Gastroesophageal sphincter (tissue), 4 donors: Measurements from ENCODE around the gene SAMD4B. TPM values are rescaled to one million over a fixed set of nuclear protein-coding genes. Genes with fewer than 3 reads are reported as not detected.

ENCODE experiments used
- ATAC-seq: fragments of 150-250 bp; one replicate; pipeline ENCODE4 v1.9.1; 2016; ENCODE audit warnings: mild to moderate bottlenecking, moderate library complexity
- H3K27ac ChIP-seq, 4 donors: fragments of 200-600 bp; sonication (generic) in 3 of 4; 1 replicate in 3 of 4; 2 replicates in 1 of 4; pipeline ENCODE4 v1.5.1; 2016 to 2019
- H3K27me3 ChIP-seq: fragments of 200-600 bp; sonication (generic); one replicate; pipeline ENCODE4 v1.5.1; 2019
- H3K36me3 ChIP-seq, 2 donors: fragments of 200-600 bp; sonication (generic); one replicate each; pipeline ENCODE4 v1.5.1; 2019; ENCODE audit warnings: control low read depth in 1 of 2
- H3K4me1 ChIP-seq, 3 donors: fragments of 200-600 bp; sonication (generic); 1 replicate in 2 of 3; 2 replicates in 1 of 3; pipeline ENCODE4 v1.5.1; 2016 to 2019; ENCODE audit warnings: control low read depth in 2 of 3
- H3K4me3 ChIP-seq, 2 donors: fragments of 200-600 bp; sonication (generic); one replicate each; pipeline ENCODE4 v1.5.1; 2019; ENCODE audit warnings: mild to moderate bottlenecking in 1 of 2, moderate library complexity in 1 of 2
- H3K9me3 ChIP-seq, 3 donors: fragments of 200-600 bp; sonication (generic); one replicate each; pipeline ENCODE4 v1.5.1; 2017 to 2019; ENCODE audit warnings: control low read depth in 2 of 3
- EP300 ChIP-seq: sonication (generic); formaldehyde crosslinking; IDR thresholded peaks from one replicate; pipeline ENCODE4 v1.6.1; 2017; ENCODE audit warnings: antibody characterized with exemption, mild to moderate bottlenecking
- POLR2A ChIP-seq, 2 donors: fragments of 450-650 bp; IDR thresholded peaks; one replicate each; pipeline ENCODE4 v1.6.1; 2017; ENCODE audit warnings: antibody characterized with exemption in 2 of 2, mild to moderate bottlenecking in 2 of 2, moderate library complexity in 1 of 2
- POLR2AphosphoS5 ChIP-seq: sonication (generic); formaldehyde crosslinking; IDR thresholded peaks from one replicate; pipeline ENCODE4 v1.6.1; 2017; ENCODE audit warnings: antibody characterized with exemption
- WGBS, 2 donors: methylation state at CpG; one replicate each; pipeline ENCODE4 v1.1.5; 2018; ENCODE audit warnings: low coverage in 1 of 2; 5-methylcytosine and 5-hydroxymethylcytosine counted together
- total RNA-seq, 4 donors: library from RNA; depleted of rRNA; stranded (reverse); fragments of >200 nt; gene quantifications; one replicate each; pipeline ENCODE4 v1.1.0, GENCODE V29; 2016
- TF ChIP-seq, protein P1 (sequence below), 4 experiments: fragments of 200-600 bp in 2 of 4; fragments of 450-650 bp in 2 of 4; sonication (generic) in 1 of 4; IDR thresholded peaks; one replicate each; pipeline ENCODE4 v1.5.1; 2017 to 2019; ENCODE audit warnings: antibody characterized with exemption in 4 of 4, mild to moderate bottlenecking in 2 of 4, moderate library complexity in 2 of 4

Gene SAMD4B
- total RNA-seq, 4 donors from 2014 or later: 68.2 to 121 (median 92.8) TPM

DNA sequence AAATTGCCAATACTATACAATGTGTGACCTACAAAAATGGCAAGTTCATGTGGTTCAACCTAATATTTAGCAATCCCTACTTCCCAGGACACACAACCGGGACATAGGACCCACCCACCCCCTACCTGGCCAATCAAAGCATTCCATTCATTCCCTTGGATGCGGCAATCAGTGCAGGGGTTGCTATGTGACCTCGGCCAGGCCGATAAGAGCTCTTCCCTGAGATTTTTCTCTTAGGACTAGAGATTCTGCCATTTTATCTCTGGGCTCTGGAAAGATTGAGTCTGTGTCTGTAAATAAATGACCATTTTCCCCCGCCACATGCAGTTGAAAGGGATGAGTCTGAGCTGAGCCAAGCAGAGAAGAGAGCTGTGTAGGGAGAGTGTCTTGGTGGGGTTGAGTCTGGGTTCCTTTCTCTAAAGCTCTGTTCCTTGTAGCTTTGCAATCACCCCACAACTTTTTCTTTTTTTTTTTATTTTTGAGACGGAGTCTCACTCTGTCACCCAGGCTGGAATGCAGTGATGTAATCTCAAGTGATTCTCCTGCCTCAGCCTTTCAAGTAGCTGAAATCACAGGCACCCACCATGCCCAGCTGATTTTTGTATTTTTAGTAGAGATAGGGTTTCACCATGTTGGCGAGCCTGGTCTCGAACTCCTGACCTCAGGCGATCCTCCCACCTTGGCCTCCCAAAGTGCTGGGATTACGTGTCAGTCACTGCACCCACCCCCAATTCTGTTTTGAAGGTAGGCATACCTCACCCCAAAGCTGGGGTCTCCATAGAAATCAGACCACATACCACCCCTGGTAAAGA, 38.6 kb upstream of the SAMD4B start:
- 37 to 40% methylated on average over 6 to 10 of the region's 10 CpGs for WGBS, 2 donors
- no peak for ATAC-seq
- Histone ChIP-seq H3K36me3 (no peaks in the 10 kb centered on the region), H3K4me1 (peaks cover 0 to 16% (median 7%) of the 10 kb centered on the region in 3 donors), H3K4me3 (no peak overlapping the region), H3K27ac (no peak overlapping the region), H3K27me3 (peaks cover 65% of the 10 kb centered on the region), H3K9me3 (no peaks in the 10 kb centered on the region)
- TF ChIP-seq POLR2A (IDR thresholded peaks at IDR 0.05) (no peak), EP300 (no peak), POLR2AphosphoS5 (no peak)
- TF ChIP-seq, protein P1, sequence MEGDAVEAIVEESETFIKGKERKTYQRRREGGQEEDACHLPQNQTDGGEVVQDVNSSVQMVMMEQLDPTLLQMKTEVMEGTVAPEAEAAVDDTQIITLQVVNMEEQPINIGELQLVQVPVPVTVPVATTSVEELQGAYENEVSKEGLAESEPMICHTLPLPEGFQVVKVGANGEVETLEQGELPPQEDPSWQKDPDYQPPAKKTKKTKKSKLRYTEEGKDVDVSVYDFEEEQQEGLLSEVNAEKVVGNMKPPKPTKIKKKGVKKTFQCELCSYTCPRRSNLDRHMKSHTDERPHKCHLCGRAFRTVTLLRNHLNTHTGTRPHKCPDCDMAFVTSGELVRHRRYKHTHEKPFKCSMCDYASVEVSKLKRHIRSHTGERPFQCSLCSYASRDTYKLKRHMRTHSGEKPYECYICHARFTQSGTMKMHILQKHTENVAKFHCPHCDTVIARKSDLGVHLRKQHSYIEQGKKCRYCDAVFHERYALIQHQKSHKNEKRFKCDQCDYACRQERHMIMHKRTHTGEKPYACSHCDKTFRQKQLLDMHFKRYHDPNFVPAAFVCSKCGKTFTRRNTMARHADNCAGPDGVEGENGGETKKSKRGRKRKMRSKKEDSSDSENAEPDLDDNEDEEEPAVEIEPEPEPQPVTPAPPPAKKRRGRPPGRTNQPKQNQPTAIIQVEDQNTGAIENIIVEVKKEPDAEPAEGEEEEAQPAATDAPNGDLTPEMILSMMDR (IDR thresholded peaks at IDR 0.05): no peak

DNA sequence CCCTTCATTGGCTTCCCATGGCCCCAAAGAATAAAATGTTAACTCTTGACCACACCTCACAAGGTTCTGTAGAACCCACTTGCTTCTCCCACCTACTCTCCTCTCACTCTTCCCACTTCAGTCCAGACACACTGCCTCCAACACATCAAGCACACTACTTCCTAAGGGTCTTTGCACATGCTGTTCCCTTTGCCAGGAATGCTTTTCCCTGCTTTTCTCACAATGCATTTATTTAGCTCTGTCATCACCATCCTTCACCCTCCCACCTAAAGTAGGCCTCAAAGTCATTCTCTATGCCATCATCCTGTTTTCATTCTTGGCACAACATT, 38.1 kb upstream of the SAMD4B start:
- Histone ChIP-seq H3K4me1 (peaks cover 0 to 16% (median 7%) of the 10 kb centered on the region in 3 donors), H3K27ac (no peak overlapping the region), H3K36me3 (no peaks in the 10 kb centered on the region), H3K4me3 (no peak overlapping the region), H3K9me3 (no peaks in the 10 kb centered on the region), H3K27me3 (peaks cover 67% of the 10 kb centered on the region)
- TF ChIP-seq, protein P1 (IDR thresholded peaks at IDR 0.05): no peak
- no peak for TF ChIP-seq POLR2AphosphoS5
- no peak for TF ChIP-seq POLR2A (IDR thresholded peaks at IDR 0.05)
- TF ChIP-seq EP300: no peak
- ATAC-seq: no peak

DNA sequence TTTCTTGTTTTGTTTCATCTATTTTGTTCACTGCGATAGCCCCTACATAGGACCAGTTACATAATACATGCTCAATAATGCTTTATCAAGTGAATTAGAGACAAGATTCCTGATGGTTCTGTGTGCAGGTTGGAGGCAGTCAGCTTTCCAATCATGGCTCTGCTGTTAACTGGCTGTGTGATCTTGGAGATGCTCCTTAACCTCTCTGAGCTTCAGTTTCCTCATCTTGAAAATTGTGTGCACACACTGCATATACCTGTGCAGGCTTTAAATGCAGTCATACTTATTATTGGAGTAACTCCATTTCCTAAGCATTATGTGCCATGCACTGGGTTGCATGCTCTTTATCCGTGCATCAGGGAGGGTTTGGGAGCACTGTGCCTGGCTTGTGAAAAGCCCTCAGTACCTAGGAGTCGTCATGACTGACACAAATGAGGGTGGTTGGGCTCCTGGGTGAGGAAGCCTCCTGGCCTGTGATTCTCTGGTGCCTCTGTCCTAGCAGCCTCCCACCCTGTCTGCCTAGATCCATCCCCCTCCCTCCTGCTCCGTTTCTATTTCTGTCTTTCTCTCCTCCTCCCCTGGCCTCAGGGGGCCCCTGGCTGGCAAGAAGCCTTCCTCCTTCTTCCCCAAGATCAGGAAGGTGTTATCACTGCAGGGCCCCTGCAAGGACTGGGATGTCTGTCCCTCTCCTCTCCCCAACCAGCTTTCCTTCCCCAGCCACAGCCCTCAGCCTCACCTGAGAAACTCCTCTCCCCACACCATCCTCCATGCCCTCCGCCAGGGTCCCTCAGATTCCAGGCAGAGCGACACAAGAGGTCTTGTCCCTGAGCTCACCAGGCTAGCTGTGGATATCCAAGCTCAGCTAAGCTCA, 37.3 kb upstream of the SAMD4B start:
- 14 to 56% methylated on average over 3 of the region's 6 CpGs for WGBS, 2 donors
- Histone ChIP-seq H3K36me3 (no peaks in the 10 kb centered on the region), H3K4me1 (peaks cover 0 to 16% (median 7%) of the 10 kb centered on the region in 3 donors), H3K9me3 (no peaks in the 10 kb centered on the region), H3K27me3 (peaks cover 72% of the 10 kb centered on the region), H3K27ac (no peak overlapping the region), H3K4me3 (no peak overlapping the region)
- TF ChIP-seq EP300: no peak
- no peak for TF ChIP-seq POLR2A (IDR thresholded peaks at IDR 0.05)
- no peak for TF ChIP-seq POLR2AphosphoS5
- TF ChIP-seq, protein P1 (IDR thresholded peaks at IDR 0.05): no peak
- ATAC-seq: no peak

- no peak for ATAC-seq
- peaks cover 0 to 16% (median 7%) of the 10 kb centered on the region in 3 donors for H3K4me1 ChIP-seq
- H3K27ac ChIP-seq: no peak overlapping the region
- H3K9me3 ChIP-seq: no peaks in the 10 kb centered on the region
- no peak overlapping the region for H3K4me3 ChIP-seq
- peaks cover 84% of the 10 kb centered on the region for H3K27me3 ChIP-seq
- H3K36me3 ChIP-seq: no peaks in the 10 kb centered on the region
- TF ChIP-seq EP300 (no peak), POLR2AphosphoS5 (no peak), POLR2A (IDR thresholded peaks at IDR 0.05) (no peak)
- TF ChIP-seq, protein P1 (IDR thresholded peaks at IDR 0.05): no peak
Measured at GRCh38 chr19:39306075-39306474, 36.1 kb upstream of the SAMD4B start.
